ENCODE results near the gene BBX.
A peak's percentile ranks its signal among the peaks of the same experiment; 100 is the strongest.

The BBX gene

DNA sequence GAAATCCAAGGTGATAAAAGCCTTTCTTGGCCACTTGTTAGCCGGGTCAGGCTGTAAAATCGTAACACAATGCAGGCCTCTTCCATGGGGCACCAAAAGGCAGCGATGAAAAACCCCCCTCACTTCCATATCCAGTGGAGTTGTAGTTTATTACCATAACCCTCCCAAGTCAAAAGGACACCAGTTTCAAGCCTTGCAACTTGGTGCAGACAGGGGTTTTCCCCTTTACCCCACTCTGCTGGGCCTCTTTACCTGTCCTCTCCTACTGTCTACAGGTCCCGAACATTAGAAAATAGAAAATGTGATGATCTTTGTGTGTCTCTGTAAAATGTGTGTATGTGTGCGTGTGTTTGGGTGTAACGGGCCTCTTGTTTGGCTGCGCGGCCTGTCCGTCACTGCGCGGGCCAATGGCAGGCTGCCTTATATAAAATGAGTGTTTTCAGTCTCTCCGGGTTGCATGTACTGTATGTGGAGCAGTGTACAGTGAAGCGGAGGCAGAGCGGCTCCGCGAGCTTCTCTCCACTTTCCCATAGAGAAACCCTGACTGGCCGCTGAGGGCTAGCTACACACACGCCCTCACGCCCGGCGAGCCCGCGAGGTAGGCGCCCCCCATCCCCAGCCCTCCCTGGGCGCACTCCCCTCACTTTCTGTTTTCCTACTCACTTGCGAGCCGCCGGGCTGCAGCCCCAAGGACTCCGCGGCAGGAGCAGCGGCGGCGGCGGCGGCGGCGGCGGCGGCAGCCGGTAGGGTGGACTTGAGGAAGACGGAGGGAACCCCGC is at the start of gene BBX:
BBX (plus strand) TSS at position 453 of the 779 bp plus-strand sequence. CDS start 187,499 bp downstream, outside the sequence.
- peak; percentile 83 for DNase-seq (ENCODE audit: low read depth)

DNA sequence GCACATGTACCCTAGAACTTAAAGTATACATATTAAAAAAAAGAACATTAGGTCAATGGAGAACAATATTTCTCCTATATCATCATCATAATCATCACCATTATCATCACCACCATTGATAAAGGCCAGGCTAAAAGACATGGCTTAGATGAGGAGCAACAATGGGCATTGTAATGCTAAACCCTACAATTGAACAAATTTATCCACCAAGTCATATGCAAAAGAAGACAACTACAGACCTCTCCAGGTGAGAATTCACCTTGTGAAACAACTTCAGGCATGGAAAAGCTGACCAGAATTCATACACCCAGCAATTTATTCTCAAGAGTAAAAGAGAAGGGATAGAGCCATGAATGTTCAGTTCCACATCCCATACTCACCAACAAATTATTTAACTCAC is 46.3 kb upstream of the BBX start:
- no peak for DNase-seq (ENCODE audit: low read depth)

DNA sequence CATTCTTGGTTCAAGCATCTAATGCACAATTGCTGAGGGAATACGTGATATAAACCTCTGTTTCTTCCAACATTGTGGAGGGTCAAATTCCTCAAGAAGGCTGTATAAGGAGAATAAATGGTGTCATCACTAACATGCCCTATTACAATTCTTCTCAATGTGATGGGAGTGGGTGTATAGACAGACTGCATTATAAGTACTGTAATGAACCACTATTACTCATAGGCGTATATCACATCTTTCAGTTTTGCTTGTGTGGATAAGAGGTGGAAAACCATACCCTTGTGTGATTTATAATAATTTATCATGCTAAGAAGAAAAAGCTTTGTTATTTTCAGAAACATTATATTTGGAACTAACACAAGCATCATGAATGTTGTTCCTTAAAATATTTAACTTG is 35.3 kb upstream of the BBX start:
- DNase-seq (ENCODE audit: low read depth): no peak

DNA sequence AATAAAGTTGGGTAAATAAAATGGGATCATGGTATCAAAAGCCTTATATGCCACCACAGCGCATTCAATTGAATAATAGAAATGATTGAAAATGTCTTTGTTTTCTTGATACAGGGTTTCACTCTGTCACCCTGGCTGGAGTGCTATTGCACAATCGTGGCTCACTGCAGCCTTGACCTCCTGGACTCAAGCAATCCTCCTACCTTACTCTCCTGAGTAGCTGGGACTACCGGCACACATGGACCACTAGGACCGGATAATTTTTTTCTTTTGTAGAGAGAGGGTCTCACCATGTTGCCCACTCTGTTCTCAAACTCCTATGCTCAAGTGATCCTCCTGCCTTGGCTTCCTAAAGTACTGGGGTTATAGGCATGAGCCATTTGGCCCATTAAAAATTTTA is 33.8 kb upstream of the BBX start:
- DNase-seq (ENCODE audit: low read depth): no peak

DNA sequence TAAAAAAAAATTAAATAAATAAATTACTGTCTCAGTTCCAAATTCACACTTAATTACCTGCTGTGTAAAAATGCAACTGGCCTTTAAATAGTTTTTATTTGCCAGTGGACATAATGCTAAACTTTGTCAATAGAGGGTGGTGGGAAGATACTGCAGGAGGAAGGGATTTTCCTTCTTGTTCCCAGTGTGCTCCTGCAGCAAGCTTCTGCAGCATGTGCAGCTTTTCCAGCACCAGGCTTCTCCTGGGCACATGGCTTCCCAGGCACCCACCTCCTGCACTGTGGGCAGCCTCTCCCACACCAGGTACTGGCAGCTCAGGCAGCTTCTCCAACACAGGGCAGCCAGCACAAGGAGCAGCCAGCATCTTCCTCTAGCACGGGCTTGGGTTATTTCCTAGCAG is 29.6 kb upstream of the BBX start:
- no peak for DNase-seq (ENCODE audit: low read depth)

DNA sequence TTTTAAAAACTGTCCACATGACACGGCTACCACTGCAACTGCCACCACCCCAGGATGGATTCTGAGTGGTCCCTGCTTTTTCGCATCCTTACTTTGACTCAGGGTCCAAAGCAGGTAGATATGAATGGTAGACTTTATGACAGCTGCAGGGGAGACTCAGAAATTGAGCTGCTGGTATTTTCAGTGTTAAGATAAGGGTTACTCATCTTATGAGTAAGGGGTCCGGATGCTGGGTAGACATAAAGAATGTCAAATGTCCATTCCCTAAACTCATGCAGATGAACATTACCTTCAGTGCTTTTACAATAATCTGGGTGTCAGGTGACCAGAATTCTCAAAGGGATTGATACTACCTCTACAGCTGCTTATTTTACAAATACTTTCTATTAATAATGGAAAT is 25.9 kb upstream of the BBX start:
- DNase-seq (ENCODE audit: low read depth): no peak

DNA sequence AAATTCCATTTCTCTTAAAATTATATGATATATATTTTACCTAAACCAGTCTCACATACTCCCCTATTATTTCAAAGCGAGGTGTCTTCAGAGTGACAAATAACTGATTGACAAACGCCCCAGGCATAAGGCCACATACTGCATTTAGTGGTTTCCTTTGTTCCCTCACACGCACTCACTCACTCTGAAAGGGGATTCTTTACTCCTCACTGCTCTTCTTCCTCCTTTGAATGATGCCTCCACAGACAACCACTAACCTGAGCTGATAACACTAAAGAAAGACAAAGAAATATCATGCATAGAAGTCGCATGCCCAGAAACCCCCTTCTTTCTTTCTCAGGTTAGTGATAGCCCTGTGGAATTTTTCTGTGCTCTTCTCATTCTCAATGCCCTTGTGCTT is 24.1 kb upstream of the BBX start:
- no peak for DNase-seq (ENCODE audit: low read depth)

DNA sequence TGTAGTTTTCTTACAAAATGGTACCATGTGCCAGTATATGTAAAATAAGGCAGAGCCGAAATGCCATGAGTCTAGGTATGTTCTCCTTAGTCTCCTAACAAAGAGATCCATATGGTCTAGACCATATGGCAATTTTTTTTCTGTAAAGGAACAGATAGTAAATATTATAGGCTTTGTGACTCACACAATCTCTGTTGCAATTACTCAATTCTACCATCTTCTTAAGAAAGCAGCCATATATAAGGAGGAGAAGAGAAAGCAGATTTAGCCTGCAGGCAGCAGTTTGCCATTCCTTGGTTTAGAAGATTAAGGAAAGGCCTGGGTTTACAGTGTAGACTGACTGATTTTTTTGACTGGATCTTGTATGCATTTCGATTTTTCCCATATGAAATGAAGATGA is 16.3 kb upstream of the BBX start:
- no peak for DNase-seq (ENCODE audit: low read depth)

DNA sequence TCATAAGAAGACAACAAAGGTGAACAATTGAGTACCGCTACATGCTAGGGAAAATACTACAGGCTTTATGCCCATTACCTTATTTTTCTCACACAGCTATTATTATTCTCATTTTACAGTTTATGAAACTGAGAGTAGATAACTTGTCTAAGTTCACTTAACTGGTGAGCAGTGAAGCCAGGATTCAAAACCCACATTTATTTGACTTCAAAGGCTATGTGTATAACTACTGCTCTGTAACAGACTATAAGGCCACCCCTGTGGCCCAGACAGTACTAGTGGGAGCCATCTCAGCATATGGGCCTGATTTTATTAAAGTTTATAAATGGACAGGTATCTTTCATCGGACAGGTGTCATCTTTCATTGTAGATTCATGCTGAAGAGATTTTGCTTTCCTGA is 14.4 kb upstream of the BBX start:
- no peak for DNase-seq (ENCODE audit: low read depth)

DNA sequence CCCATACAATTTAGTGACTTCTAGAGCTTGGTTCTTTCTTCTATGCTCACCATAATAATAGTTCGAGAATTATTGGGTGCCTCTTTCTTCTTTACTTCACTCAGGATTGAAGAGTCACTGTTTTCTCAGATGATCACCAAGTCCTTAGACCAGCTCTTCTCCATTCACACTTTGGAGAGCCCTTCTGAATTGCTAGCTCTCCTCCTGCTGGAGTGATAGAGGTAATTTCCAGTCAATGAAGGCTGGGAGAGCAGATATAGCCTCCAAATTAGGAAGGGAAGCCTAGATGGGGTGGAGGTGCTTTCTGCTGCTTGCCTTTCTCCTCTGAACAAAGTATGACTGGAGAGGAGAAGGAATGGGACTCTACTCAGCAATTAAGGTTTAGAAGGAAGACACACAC is 10.7 kb upstream of the BBX start:
- DNase-seq (ENCODE audit: low read depth): no peak

DNA sequence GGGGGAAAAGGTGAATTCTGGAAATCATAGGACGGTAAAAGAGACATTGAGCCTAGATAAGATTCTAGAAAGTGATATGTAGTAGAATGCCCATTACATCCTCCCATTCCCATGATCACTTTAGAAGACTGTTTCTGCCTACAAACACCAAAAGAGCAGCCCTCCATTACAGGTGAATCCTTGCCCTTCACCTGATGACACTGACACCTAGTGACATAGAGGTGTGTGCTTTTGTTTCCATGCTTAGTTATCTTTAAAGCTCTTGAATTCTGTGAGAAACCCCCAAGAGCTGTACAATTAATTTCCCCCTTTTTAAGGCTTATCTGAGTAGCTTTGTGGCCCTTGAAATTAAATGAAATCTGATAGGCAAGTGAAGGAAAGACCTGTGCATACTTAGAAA is 8.3 kb upstream of the BBX start:
- no peak for DNase-seq (ENCODE audit: low read depth)

DNA sequence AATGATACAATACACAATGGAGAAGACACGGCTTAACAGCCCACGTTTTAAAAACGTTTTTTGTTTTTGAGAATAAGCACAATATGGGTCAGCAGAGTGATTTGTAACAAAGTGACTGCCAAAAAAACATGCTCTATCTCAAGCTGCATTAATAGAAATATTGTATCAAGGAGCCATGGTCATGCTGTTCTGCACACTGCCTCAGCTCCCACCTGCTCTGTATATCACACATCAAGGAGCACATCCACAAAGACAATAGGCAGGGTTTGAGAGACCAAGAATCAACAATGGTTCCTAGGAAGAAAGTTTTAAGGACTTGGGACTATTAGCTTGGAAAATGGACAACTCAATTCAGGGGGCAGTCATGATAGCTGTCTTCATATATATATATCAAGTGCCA is 6.3 kb upstream of the BBX start:
- DNase-seq (ENCODE audit: low read depth): no peak

DNA sequence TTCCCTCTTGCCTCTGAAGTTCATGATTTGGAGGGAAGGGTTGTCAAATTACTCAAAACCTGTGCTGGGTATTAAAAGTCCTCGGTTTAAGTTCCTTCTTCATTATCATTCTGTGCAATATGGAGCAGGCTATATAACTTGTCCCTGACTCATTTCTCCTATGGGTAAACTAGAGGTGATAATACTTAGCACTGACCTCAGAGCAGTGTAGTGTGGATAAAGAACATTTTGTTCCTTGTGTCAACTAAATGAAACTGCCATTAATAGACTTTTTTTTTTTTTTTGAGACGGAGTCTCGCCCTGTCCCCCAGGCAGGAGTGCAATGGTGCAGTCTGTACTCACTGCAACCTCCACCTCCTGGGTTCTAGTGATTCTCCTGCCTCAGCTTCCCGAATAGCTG is 2.2 kb upstream of the BBX start:
- no peak for DNase-seq (ENCODE audit: low read depth)

DNA sequence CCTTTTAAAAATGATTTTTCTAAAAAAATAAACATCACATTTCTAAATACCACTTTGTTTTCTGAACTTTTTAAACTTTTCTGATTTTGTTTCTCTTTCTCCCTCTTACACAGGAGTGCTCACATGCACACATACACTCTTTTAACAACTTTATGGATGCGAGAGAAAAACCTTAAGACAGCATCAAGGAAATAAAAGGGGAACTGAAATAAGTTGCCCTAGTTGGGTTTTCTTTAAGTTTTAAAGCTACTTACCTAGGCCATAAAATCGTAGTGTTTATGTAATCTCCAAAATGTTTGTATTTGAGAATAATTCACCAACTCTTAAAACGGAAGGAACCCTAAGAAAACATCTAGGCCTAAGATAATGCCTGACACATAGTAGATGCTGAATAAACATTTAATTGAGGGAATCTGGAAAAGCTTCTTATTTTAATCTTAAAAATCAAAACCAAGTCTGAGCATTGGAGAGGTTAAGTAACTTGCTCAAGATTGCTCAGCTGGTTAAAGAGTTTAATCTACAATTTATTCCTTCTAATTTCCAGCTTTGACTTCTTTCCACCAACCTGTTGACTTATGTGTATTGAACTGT is 1.2 kb upstream of the BBX start:
- DNase-seq (ENCODE audit: low read depth): no peak

DNA sequence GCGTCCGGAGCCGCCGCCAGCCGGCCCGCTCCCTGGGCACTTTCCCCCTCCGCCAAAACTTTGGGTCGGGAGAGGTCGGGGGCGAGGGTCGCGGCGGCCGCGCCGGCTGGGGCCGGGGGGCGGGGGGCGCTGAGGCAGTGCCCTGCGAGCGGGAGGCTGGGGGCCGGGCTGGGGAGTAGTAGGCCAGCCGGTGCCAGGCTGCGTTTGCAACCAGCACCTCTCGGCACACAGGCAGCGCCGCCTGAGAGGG is 452 bp downstream of the BBX start:
- no peak for DNase-seq (ENCODE audit: low read depth)

DNA sequence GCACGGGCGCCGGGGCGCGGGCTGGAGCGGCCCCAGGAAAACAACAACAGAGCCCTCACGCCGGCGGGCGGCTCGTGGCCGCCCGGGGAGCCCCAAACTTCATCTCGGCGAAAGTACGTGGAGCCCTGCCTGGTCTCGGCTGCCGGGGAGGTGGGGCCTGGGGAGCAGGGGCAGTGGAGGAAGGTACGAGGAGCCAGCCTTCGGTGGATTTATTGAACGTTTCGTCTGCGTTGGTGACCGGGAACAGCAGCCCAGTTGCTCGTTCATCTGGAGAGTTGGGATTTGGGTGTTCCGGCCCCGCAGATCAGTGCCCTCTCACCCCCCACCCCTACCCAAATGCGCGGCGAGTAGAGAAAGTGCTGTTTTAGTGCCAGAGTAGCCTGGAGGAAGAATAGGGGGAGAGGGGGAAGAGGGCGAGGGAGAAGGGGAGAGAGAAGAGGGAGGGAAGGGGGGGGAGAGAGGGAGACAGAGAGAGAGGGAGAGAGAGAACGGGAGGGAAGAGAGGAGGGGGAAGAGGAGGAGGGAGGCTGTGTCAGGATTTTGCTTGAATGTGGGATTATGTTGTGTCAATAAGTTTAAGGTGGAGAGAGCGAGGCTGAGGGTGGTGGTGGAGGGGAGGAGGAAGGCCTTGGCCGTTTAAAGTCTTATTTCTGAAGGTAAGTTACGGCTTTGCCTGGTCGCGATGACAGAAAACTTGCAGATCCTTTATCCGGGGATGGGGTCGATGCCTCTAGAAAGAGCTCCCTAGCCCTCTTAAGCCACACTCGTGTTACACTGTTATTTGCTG is 970 bp downstream of the BBX start:
- DNase-seq (ENCODE audit: low read depth): peak; percentile 24

DNA sequence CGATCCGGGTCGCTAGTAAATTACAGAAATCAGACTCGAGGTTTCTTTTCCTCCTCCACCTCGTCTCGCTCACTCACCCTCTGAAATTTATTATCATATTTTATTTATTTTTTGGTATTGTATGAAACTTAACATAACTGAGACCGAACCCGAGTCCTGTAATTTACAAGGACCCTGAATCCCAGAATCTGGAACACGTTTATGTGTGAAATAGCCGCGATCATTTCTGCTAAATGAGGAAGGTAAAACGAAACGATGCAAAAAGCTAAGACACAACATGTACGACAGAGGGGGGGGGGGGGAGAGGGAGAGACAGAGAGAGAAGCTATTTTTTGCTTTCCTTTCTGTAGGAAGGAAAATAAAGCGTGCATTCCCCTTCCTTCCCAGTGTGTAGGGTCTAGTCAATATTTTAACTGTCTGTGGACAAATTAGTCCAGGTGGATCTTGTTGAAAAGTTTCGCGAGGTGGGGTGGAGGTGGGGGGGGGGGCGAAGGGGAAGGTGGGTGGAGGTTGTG is 1.6 kb downstream of the BBX start:
- DNase-seq (ENCODE audit: low read depth): no peak

DNA sequence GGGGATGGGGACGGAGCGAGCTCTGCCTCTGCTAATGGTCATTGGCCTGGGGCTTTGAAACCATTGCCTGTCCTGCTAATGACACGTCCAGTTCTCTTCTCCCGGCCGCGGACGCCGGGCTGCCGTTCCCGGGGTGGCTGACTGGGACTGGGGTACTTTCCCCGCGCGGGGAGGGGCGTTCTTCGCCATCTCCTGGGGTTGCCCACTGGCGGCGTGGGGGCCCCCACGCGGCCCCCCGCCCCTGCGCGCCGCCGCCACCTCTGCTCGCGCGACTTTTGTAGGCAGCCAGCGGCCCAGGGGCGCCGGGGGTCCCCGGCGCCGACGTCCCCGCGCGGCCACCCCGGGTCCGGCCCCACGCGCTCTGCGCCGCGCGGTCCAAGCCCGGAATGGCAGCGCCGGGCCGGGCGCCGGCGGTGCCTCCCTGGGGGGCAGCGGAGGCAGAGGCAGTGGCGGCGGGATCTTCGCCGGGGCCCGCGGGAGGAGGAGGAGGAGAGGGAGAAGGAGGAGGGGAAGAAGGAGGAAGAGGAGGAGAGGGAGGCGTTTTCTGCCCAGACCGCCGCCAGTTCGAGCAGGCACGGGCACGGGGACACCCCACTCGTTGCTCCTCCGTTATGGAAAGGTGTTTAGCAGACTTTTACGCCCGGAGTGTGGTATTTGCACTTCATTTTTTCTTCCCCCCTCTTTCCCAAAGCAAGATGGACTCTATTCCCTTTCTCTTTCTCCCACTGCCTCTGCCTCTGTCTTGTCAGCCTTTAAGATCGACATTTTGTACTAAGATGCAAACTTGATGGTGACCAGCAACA is 2.3 kb downstream of the BBX start:
- DNase-seq (ENCODE audit: low read depth): peak; percentile 25

DNA sequence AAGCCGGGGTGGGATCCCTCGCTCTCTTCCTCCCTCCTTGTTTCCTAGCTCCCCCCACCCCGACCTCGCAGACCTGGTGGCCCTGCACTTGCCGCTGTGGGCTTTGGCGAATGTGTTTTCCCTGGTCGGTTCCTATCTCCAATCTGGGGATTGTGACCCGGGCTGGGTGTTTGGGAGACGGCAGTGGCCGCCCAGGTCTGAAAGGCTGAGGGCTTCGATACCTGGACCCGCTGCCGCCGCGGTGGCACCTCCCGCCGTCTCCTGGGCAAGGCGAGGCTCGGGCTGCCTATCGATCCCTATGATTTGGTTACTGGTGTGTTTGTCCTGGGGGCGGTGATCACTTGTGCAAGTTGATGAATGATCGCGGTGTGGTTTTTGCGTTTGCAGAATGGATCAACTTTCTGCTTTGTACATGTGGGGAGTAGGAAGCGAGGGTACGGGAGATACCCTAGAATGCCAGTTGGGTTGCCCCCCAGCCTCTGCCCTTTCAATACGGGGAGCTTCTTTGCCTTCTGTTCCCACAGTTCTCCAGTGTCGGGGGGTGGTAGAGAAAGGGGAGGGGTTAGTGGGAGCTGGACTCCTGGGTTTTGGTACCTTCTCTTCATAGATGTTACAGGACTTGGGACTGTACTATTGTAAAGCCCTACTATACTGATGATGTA is 3.0 kb downstream of the BBX start:
- no peak for DNase-seq (ENCODE audit: low read depth)

DNA sequence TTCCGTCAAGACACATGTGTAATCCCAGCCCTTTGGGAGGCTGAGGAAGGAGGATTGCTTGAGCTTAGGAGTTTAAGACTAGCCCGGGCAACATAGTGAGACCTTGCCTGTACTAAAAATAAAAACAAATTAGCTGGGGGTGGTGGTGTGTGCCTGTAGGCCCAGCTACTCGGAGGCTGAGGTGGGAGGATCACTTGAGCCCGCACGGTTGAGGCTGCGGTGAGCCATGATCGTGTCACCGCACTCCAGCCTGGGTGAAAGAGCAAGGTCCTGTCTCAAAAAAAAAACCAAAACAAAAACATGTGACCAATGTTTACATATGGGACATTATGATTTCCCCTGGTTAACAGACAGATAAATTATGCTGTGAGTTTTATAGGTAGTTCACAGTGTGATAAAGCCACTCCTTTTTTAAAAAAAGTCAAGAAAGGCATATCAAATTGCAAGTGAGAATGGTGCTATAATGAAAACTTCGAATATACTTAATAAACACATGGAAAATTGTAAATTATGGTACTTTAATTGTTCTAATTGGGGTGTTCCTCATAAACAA is 9.2 kb downstream of the BBX start:
- DNase-seq (ENCODE audit: low read depth): no peak

DNA sequence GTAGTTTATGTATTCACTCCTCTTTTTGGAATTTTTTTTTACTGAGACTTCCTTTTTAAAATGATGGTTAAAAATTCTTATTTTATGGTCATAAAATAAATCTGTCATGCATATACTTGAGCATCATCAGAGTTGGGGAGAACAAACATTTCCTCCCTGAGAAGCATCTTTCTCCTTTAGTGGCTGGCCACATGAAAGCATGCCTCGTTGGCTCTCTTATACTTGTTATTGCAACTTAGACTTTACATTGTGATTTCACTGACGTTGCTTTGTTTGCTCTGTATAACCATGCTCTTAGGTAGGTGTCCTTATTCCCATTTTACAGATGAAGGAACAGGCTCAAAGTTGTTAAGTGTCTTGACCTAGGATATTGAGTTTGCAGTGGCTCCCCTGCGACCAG is 18.1 kb downstream of the BBX start:
- DNase-seq (ENCODE audit: low read depth): no peak

DNA sequence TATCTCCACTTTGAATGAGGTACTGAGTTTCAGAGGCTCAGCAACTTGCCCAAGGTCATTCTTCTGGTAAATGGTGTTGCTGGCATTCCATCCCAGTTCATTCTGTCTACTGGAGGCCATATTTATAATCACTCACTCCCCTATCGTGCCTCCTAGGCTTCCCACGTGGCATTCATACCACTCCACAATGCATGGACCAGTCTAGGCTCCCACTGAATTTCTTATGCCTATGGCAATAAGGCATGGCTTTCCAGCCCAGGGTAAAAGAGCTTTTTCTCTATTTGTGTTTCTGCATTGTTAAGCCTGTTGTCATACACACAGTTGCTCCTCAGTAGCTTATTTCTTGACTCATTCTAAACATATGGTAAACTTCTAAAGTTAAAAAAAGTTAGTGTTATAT is 19.9 kb downstream of the BBX start:
- DNase-seq (ENCODE audit: low read depth): no peak
